ENCODE data around the gene VKORC1L1. TPM values are rescaled to one million over a fixed set of nuclear protein-coding genes. Genes with fewer than 3 reads are reported as not detected.

The VKORC1L1 gene
- total and polyA plus RNA-seq, 9 of the 15 experiments (the other 6 are each of a cell fraction or from before 2014, with no cell fraction given): 6.8 to 36.5 (median 19.3) TPM

DNA sequence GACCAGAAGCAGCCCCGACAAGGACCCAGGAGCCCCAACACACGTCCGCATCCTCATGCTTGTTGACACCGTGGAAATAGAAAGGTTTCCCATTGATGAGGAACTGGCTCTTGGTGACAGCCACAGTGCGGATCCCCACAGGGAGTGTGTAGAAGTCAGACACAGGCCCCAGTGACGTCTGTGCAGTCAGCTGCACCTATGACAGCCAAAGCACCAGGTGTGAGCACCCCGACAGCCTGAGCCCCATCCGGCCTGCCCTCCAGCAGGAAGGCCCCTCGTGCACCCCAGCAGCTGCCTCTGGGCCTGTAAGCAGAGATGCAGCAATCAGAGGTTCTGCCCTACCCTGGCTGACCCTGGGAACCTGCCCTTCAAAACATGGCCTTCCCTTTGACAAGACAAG lies 102.0 kb downstream of the VKORC1L1 start:
- Histone ChIP-seq H3K9ac (ENCODE audit: insufficient read depth in 1 of 2, low read depth in 2 of 2, low read length in 2 of 2) (no peak overlapping the region), H3K4me2 (ENCODE audit: insufficient read depth, low read length) (no peak overlapping the region), H3K36me3 (ENCODE audit: control insufficient read depth, insufficient read depth, low read length) (peaks cover 89% of the 10 kb centered on the region; the same call in 2 of the 3 replicates), H3K4me1 (replicated peaks in 1 of 2; ENCODE audit: control insufficient read depth in 2 of 2, insufficient read depth in 2 of 2, low read length in 2 of 2) (peaks cover 0 to 10% of the 10 kb centered on the region in 2 experiments; a peak in 2 of 5 replicates), H3K27ac (ENCODE audit: extremely low read depth, low read depth, low read length) (no peak overlapping the region), H2AFZ (ENCODE audit: low read depth, low read length) (no peak overlapping the region), H3K27me3 (ENCODE audit: control insufficient read depth in 2 of 2, insufficient read depth in 2 of 2, low read length in 2 of 2) (no peaks in the 10 kb centered on the region), H3K9me1 (ENCODE audit: control insufficient read depth, insufficient read depth, low read length) (peaks cover 7% of the 10 kb centered on the region), H3K79me2 (ENCODE audit: control insufficient read depth, insufficient read depth, low read length) (peaks cover 7% of the 10 kb centered on the region; the same call in 1 of the 3 replicates), H4K20me1 (replicated peaks; ENCODE audit: control insufficient read depth, insufficient read depth, low read length) (peaks cover 4% of the 10 kb centered on the region; the same call in 1 of the 2 replicates), H3K9me3 (replicated peaks; ENCODE audit: control insufficient read depth, insufficient read depth, low read depth, low read length) (no peaks in the 10 kb centered on the region), H3K4me3 (no peak overlapping the region)
- CTCF ChIA-PET (ENCODE audit: low intra/inter-chr PET ratio): no interaction called here
- in situ Hi-C loops (cut with MboI) (no loop called here), intact Hi-C loops (cut with micrococcal nuclease) (no loop called here)
- TF ChIP-seq CHD4 (IDR thresholded peaks at IDR 0.05; ENCODE audit: insufficient read depth, insufficient replicate concordance, low read depth, low read length, poor library complexity, severe bottlenecking) (no peak), SRSF9 (IDR thresholded peaks at IDR 0.05; ENCODE audit: borderline replicate concordance, low read depth, low read length) (no peak), ZNF41 (CRISPR knock-in tag; conservative IDR thresholded peaks at IDR 0.05) (no peak), CHD1 (IDR thresholded peaks at IDR 0.05; ENCODE audit: low read length) (no peak), ELF1 (tag; IDR thresholded peaks at IDR 0.05) (no peak), HLTF (IDR thresholded peaks at IDR 0.05) (no peak), SMARCA5 (IDR thresholded peaks at IDR 0.05) (no peak), HEY1 (CRISPR knock-in tag; IDR thresholded peaks at IDR 0.05; ENCODE audit: borderline replicate concordance) (no peak), SIN3A (IDR thresholded peaks at IDR 0.05; ENCODE audit: borderline replicate concordance in 2 of 2, control insufficient read depth in 1 of 2, low read depth in 2 of 2, low read length in 2 of 2) (no peak), RBBP5 (IDR thresholded peaks at IDR 0.05; ENCODE audit: borderline replicate concordance, insufficient read depth, low read length, poor library complexity, severe bottlenecking) (no peak), GTF2F1 (IDR thresholded peaks at IDR 0.05; ENCODE audit: low read depth, low read length) (no peak), LARP7 (IDR thresholded peaks at IDR 0.05) (no peak), NR2C1 (IDR thresholded peaks at IDR 0.05) (no peak), NR2C1 (tag; IDR thresholded peaks at IDR 0.05) (no peak), STAG1 (CRISPR knock-in tag; IDR thresholded peaks at IDR 0.05; ENCODE audit: borderline replicate concordance) (no peak), RFX1 (IDR thresholded peaks at IDR 0.05) (no peak), ZNF140 (CRISPR knock-in tag; IDR thresholded peaks at IDR 0.05) (no peak)
- TF ChIP-seq, protein P1, sequence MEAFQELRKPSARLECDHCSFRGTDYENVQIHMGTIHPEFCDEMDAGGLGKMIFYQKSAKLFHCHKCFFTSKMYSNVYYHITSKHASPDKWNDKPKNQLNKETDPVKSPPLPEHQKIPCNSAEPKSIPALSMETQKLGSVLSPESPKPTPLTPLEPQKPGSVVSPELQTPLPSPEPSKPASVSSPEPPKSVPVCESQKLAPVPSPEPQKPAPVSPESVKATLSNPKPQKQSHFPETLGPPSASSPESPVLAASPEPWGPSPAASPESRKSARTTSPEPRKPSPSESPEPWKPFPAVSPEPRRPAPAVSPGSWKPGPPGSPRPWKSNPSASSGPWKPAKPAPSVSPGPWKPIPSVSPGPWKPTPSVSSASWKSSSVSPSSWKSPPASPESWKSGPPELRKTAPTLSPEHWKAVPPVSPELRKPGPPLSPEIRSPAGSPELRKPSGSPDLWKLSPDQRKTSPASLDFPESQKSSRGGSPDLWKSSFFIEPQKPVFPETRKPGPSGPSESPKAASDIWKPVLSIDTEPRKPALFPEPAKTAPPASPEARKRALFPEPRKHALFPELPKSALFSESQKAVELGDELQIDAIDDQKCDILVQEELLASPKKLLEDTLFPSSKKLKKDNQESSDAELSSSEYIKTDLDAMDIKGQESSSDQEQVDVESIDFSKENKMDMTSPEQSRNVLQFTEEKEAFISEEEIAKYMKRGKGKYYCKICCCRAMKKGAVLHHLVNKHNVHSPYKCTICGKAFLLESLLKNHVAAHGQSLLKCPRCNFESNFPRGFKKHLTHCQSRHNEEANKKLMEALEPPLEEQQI (IDR thresholded peaks at IDR 0.05): no peak
- TF ChIP-seq, protein P2, sequence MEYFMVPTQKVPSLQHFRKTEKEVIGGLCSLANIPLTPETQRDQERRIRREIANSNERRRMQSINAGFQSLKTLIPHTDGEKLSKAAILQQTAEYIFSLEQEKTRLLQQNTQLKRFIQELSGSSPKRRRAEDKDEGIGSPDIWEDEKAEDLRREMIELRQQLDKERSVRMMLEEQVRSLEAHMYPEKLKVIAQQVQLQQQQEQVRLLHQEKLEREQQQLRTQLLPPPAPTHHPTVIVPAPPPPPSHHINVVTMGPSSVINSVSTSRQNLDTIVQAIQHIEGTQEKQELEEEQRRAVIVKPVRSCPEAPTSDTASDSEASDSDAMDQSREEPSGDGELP (CRISPR knock-in tag; IDR thresholded peaks at IDR 0.05; ENCODE audit: borderline replicate concordance): no peak
- TF ChIP-seq, protein P3, sequence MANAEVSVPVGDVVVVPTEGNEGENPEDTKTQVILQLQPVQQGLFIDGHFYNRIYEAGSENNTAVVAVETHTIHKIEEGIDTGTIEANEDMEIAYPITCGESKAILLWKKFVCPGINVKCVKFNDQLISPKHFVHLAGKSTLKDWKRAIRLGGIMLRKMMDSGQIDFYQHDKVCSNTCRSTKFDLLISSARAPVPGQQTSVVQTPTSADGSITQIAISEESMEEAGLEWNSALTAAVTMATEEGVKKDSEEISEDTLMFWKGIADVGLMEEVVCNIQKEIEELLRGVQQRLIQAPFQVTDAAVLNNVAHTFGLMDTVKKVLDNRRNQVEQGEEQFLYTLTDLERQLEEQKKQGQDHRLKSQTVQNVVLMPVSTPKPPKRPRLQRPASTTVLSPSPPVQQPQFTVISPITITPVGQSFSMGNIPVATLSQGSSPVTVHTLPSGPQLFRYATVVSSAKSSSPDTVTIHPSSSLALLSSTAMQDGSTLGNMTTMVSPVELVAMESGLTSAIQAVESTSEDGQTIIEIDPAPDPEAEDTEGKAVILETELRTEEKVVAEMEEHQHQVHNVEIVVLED (CRISPR knock-in tag; IDR thresholded peaks at IDR 0.05): no peak
- no peak; the same call in 2 of the 3 replicates for ATAC-seq
- BruUV-seq (replicated peaks): no TSS peak
- FAIRE-seq: no peak
- POLR2A ChIA-PET: no interaction called here
- WGBS (ENCODE audit: insufficient coverage, low coverage, missing lambda C conversion rate): 95% methylated on average over 9 of the region's 9 CpGs
- DNase-seq (ENCODE audit: extremely low read depth in 1 of 4, low spot score in 3 of 4): no peak
